ENCODE data around the gene G6PC2. TPM values are rescaled to one million over a fixed set of nuclear protein-coding genes. Genes with fewer than 3 reads are reported as not detected.

G6PC2 gene
- total and polyA plus RNA-seq, 2 of the 8 experiments (the other 6 are each of a cell fraction or from before 2014, with no cell fraction given) = not detected

GRCh38 chr2:168954256-168954655 is 53.2 kb downstream of the G6PC2 start (continued):
- no peak for TF ChIP-seq CHD7 (IDR thresholded peaks at IDR 0.05; ENCODE audit: insufficient replicate concordance, low read length)
- no peak for TF ChIP-seq SIX5 (IDR thresholded peaks at IDR 0.05; ENCODE audit: low read depth, low read length)
- TF ChIP-seq SP2 (IDR thresholded peaks at IDR 0.05; ENCODE audit: low read length) = no peak
- no peak for TF ChIP-seq SIRT6 (IDR thresholded peaks at IDR 0.05; ENCODE audit: low read length)
